Measurements from ENCODE around the gene SMYD3. TPM values are rescaled to one million over a fixed set of nuclear protein-coding genes. Genes with fewer than 3 reads are reported as not detected.

The SMYD3 gene
- total and polyA plus RNA-seq, 2 of the 13 experiments (the other 11 are each of a cell fraction or from before 2014, with no cell fraction given) = 27.7 to 35.8 TPM

GRCh38 chr1:246506674-246507481, at the start of gene SMYD3 (continued):
- TF ChIP-seq PREB (CRISPR knock-in tag; IDR thresholded peaks at IDR 0.05) = no peak
- no peak for TF ChIP-seq ZNF350 (CRISPR knock-in tag; IDR thresholded peaks at IDR 0.05; ENCODE audit: borderline replicate concordance, low read depth)
- TF ChIP-seq PAWR (CRISPR knock-in tag; IDR thresholded peaks at IDR 0.05; ENCODE audit: borderline replicate concordance) = no peak
- no peak for TF ChIP-seq ELF4 (CRISPR knock-in tag; IDR thresholded peaks at IDR 0.05; ENCODE audit: borderline replicate concordance)
- TF ChIP-seq JDP2 (CRISPR knock-in tag; IDR thresholded peaks at IDR 0.05; ENCODE audit: borderline replicate concordance) = no peak
- no peak for TF ChIP-seq PHB2 (IDR thresholded peaks at IDR 0.05; ENCODE audit: partially characterized antibody)
- peak; percentile 81 for TF ChIP-seq POLR2G (IDR thresholded peaks at IDR 0.05; ENCODE audit: low read depth, low read length)
- no peak for TF ChIP-seq ZBTB1 (CRISPR knock-in tag; IDR thresholded peaks at IDR 0.05; ENCODE audit: borderline replicate concordance)
- TF ChIP-seq ZMAT5 (CRISPR knock-in tag; IDR thresholded peaks at IDR 0.05; ENCODE audit: borderline replicate concordance, low read depth) = no peak
- TF ChIP-seq PAXIP1 (CRISPR knock-in tag; conservative IDR thresholded peaks at IDR 0.05) = no peak
- TF ChIP-seq ZNF468 (CRISPR knock-in tag; IDR thresholded peaks at IDR 0.05) = no peak
- TF ChIP-seq ZNF276 (CRISPR knock-in tag; IDR thresholded peaks at IDR 0.05; ENCODE audit: low read depth) = no peak
- no peak for TF ChIP-seq TFAP4 (IDR thresholded peaks at IDR 0.05; ENCODE audit: borderline replicate concordance, low read depth)
- no peak for TF ChIP-seq USF2 (IDR thresholded peaks at IDR 0.05; ENCODE audit: low read depth, low read length)
- no peak for TF ChIP-seq USF2 (CRISPR knock-in tag; IDR thresholded peaks at IDR 0.05; ENCODE audit: borderline replicate concordance)
